Vagina (tissue), 2 donors: ENCODE results near the gene ATP1B3. TPM values are rescaled to one million over a fixed set of nuclear protein-coding genes. Genes with fewer than 3 reads are reported as not detected.
A peak's percentile ranks its signal among the peaks of the same experiment; 100 is the strongest.

Experiments used
- DNase-seq, 2 donors: peaks; one replicate each; pipeline ENCODE4 v3.0.0-alpha.2; 2017; ENCODE audit errors: extremely low spot score in 2 of 2
- H3K27ac ChIP-seq: fragments of 200-600 bp; sonication (generic); one replicate; pipeline ENCODE4 v1.5.1; 2019
- H3K27me3 ChIP-seq: fragments of 200-600 bp; sonication (generic); one replicate; pipeline ENCODE4 v1.5.1; 2019
- H3K36me3 ChIP-seq, 2 donors: fragments of 200-600 bp; sonication (generic); one replicate each; pipeline ENCODE4 v1.5.1; 2017 to 2019
- H3K4me1 ChIP-seq: fragments of 200-600 bp; sonication (generic); one replicate; pipeline ENCODE4 v1.5.1; 2019
- H3K4me3 ChIP-seq, 2 donors: fragments of 200-600 bp; sonication (generic); 1 replicate in 1 of 2; 2 replicates in 1 of 2; pipeline ENCODE4 v1.5.1; 2016 to 2019
- H3K9me3 ChIP-seq: fragments of 200-600 bp; sonication (generic); one replicate; pipeline ENCODE4 v1.5.1; 2019
- POLR2A ChIP-seq, 2 donors: fragments of 450-650 bp; IDR thresholded peaks; one replicate each; pipeline ENCODE4 v1.6.1; 2017; ENCODE audit warnings: antibody characterized with exemption in 2 of 2, mild to moderate bottlenecking in 2 of 2, moderate library complexity in 2 of 2
- POLR2AphosphoS5 ChIP-seq, 2 donors: sonication (generic); formaldehyde crosslinking; IDR thresholded peaks; one replicate each; pipeline ENCODE4 v1.9.0; 2017; ENCODE audit warnings: antibody characterized with exemption in 2 of 2, mild to moderate bottlenecking in 2 of 2, low read depth in 1 of 2; ENCODE audit not compliant: insufficient read depth in 1 of 2
- intact Hi-C: fragments of 100-400 bp; cut with DNase I; formaldehyde crosslinking; loops from one replicate; pipeline ENCODE4 v1.15.1; 2023
- total RNA-seq: library from RNA; depleted of rRNA; stranded (reverse); fragments of >200 nt; gene quantifications from one replicate; pipeline ENCODE4 v1.2.3, GENCODE V29; 2016
- TF ChIP-seq, protein P1 (sequence below), 3 experiments: fragments of 450-650 bp in 2 of 3; fragments of 200-600 bp in 1 of 3; sonication (generic) in 1 of 3; IDR thresholded peaks; one replicate each; pipeline ENCODE4 v1.5.1; 2017 to 2019; ENCODE audit warnings: antibody characterized with exemption in 3 of 3, mild to moderate bottlenecking in 2 of 3, moderate library complexity in 2 of 3

ATP1B3 gene
- total RNA-seq, 1 donor from 2014 or later: 88.1 TPM

GRCh38 chr3:141933421-141934300 lies 57.2 kb downstream of the ATP1B3 start:
- no peaks in the 10 kb centered on the region for H3K4me1 ChIP-seq
- TF ChIP-seq, protein P1, sequence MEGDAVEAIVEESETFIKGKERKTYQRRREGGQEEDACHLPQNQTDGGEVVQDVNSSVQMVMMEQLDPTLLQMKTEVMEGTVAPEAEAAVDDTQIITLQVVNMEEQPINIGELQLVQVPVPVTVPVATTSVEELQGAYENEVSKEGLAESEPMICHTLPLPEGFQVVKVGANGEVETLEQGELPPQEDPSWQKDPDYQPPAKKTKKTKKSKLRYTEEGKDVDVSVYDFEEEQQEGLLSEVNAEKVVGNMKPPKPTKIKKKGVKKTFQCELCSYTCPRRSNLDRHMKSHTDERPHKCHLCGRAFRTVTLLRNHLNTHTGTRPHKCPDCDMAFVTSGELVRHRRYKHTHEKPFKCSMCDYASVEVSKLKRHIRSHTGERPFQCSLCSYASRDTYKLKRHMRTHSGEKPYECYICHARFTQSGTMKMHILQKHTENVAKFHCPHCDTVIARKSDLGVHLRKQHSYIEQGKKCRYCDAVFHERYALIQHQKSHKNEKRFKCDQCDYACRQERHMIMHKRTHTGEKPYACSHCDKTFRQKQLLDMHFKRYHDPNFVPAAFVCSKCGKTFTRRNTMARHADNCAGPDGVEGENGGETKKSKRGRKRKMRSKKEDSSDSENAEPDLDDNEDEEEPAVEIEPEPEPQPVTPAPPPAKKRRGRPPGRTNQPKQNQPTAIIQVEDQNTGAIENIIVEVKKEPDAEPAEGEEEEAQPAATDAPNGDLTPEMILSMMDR (IDR thresholded peaks at IDR 0.05): no peak
- TF ChIP-seq POLR2AphosphoS5 (IDR thresholded peaks at IDR 0.05; ENCODE audit: insufficient read depth in 1 of 2, low read depth in 1 of 2) (no peak), POLR2A (IDR thresholded peaks at IDR 0.05) (no peak)
- no peaks in the 10 kb centered on the region for H3K9me3 ChIP-seq
- no peak overlapping the region for H3K27ac ChIP-seq
- intact Hi-C loops: no loop called here
- no peaks in the 10 kb centered on the region for H3K27me3 ChIP-seq
- H3K36me3 ChIP-seq: no peaks in the 10 kb centered on the region
- peak in 1 of 2 donors; percentile 75 for DNase-seq
- no peak overlapping the region for H3K4me3 ChIP-seq

DNA sequence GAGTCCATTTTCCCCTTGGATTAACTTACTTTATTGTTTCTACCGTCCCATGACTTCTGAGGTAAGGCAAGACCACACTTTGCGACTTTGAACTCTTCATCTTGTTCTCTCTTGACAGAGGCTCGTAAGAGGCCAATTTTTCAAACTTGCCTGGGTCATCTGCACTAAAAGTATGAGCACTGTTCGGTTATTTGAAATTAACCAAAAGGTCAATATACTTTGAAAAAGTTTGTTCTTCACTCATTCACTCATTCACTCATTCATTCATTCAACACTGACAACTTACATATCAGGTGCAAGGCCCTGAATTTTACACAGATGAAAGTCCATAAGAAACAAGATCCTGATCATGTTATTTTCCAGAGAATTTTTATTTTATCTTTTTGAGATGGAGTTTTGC lies 57.9 kb downstream of the ATP1B3 start:
- Histone ChIP-seq H3K4me1 (no peaks in the 10 kb centered on the region), H3K36me3 (no peaks in the 10 kb centered on the region), H3K9me3 (no peaks in the 10 kb centered on the region), H3K27me3 (no peaks in the 10 kb centered on the region), H3K4me3 (no peak overlapping the region), H3K27ac (no peak overlapping the region)
- TF ChIP-seq POLR2AphosphoS5 (IDR thresholded peaks at IDR 0.05; ENCODE audit: insufficient read depth in 1 of 2, low read depth in 1 of 2): no peak
- TF ChIP-seq, protein P1 (IDR thresholded peaks at IDR 0.05): no peak
- TF ChIP-seq POLR2A (IDR thresholded peaks at IDR 0.05): no peak
- intact Hi-C loops: no loop called here
- DNase-seq: no peak

DNA sequence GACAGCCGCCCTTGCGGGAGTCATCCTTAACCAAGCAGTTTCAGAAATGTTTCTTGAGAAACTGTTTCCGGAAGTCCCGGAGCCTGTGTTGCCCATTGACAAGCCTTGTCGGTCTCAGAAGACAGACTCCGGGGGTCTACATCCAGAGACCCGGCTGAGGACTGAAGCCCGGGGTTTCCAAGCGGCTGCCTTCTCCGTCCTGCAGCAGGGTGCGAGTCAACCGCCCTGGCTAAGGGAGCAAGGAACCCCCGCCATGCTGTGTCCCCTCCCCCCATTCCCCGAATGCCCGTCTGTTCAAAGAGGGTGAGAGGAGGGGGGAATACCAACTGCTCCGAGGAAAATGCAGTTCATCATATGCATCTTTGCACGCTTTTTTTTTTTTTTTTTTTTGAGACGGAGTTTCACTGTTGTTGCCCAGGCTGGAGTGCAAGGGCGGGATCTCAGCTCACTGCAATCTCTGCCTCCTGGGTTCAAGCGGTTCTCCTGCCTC lies 61.6 kb downstream of the ATP1B3 start:
- H3K4me1 ChIP-seq: peaks cover 16% of the 10 kb centered on the region
- peak in 1 of 2 donors; percentile 83 for DNase-seq

GRCh38 chr3:141939759-141940158 lies 63.3 kb downstream of the ATP1B3 start:
- no peaks in the 10 kb centered on the region for H3K27me3 ChIP-seq
- no peak for DNase-seq
- H3K9me3 ChIP-seq: no peaks in the 10 kb centered on the region
- no peak overlapping the region for H3K4me3 ChIP-seq
- TF ChIP-seq POLR2A (IDR thresholded peaks at IDR 0.05): no peak
- TF ChIP-seq POLR2AphosphoS5 (IDR thresholded peaks at IDR 0.05; ENCODE audit: insufficient read depth in 1 of 2, low read depth in 1 of 2): no peak
- TF ChIP-seq, protein P1 (IDR thresholded peaks at IDR 0.05): no peak
- intact Hi-C loops: no loop called here
- no peak overlapping the region for H3K27ac ChIP-seq
- peaks cover 16% of the 10 kb centered on the region for H3K4me1 ChIP-seq
- no peaks in the 10 kb centered on the region for H3K36me3 ChIP-seq

More for the DNA sequence above, 61.6 kb downstream of the ATP1B3 start:
- H3K27me3 ChIP-seq: no peaks in the 10 kb centered on the region
- no peak for TF ChIP-seq POLR2AphosphoS5 (IDR thresholded peaks at IDR 0.05; ENCODE audit: insufficient read depth in 1 of 2, low read depth in 1 of 2)
- TF ChIP-seq POLR2A (IDR thresholded peaks at IDR 0.05): no peak
- TF ChIP-seq, protein P1 (IDR thresholded peaks at IDR 0.05): no peak
- no peak overlapping the region for H3K27ac ChIP-seq
- intact Hi-C loops: no loop called here
- no peaks in the 10 kb centered on the region for H3K36me3 ChIP-seq
- no peaks in the 10 kb centered on the region for H3K9me3 ChIP-seq
- no peak overlapping the region for H3K4me3 ChIP-seq
